ENCODE measurements around the gene BABAM1.
"Not testable (repeated sequence)": the region's sequence is repeated elsewhere in the genome, so short reads cannot be mapped to it uniquely, and the experiment has no call there.

Gene BABAM1

GRCh38 chr19:17266026-17266425 is 1.2 kb upstream of the BABAM1 start:
- no peaks in the 10 kb centered on the region for H3K36me3 ChIP-seq
- no peaks in the 10 kb centered on the region for H3K9me3 ChIP-seq
- H3K4me3 ChIP-seq (ENCODE audit: low read depth in 1 of 2, low read length in 1 of 2), result no peak overlapping the region
- H3K27ac ChIP-seq, result no peak overlapping the region
- H3K4me1 ChIP-seq (ENCODE audit: control insufficient read depth in 1 of 2, insufficient read depth in 1 of 2, low read depth in 1 of 2, low read length in 1 of 2), result peaks cover 17 to 20% of the 10 kb centered on the region in 2 experiments
- H3K27me3 ChIP-seq, result no peaks in the 10 kb centered on the region
- TF ChIP-seq CTCF (IDR thresholded peaks at IDR 0.05), result no peak

- H3K4me1 ChIP-seq (ENCODE audit: control insufficient read depth in 1 of 2, insufficient read depth in 1 of 2, low read depth in 1 of 2, low read length in 1 of 2), result peaks cover 16 to 20% of the 10 kb centered on the region in 2 experiments
- peak overlapping the region; percentile 75 for H3K27ac ChIP-seq
- H3K9me3 ChIP-seq, result no peaks in the 10 kb centered on the region
- no peaks in the 10 kb centered on the region for H3K27me3 ChIP-seq
- H3K36me3 ChIP-seq, result peaks cover 6% of the 10 kb centered on the region
- peak overlapping the region; percentile 68 to 87 for H3K4me3 ChIP-seq (ENCODE audit: low read depth in 1 of 2, low read length in 1 of 2)
- TF ChIP-seq CTCF (IDR thresholded peaks at IDR 0.05), result no peak
These were observed 661 bp upstream of the BABAM1 start for GRCh38 chr19:17266589-17266974.

GRCh38 chr19:17268754-17269153 is 1.5 kb downstream of the BABAM1 start:
- Histone ChIP-seq H3K4me3 (ENCODE audit: low read depth in 1 of 2, low read length in 1 of 2) (no peak overlapping the region), H3K9me3 (no peaks in the 10 kb centered on the region), H3K4me1 (ENCODE audit: control insufficient read depth in 1 of 2, insufficient read depth in 1 of 2, low read depth in 1 of 2, low read length in 1 of 2) (peaks cover 16 to 20% of the 10 kb centered on the region in 2 experiments)

GRCh38 chr19:17274892-17275291 is 7.6 kb downstream of the BABAM1 start:
- not testable (repeated sequence) for H3K27me3 ChIP-seq; H3K27ac ChIP-seq; H3K9me3 ChIP-seq; H3K4me3 ChIP-seq (ENCODE audit: low read depth in 1 of 2, low read length in 1 of 2); H3K4me1 ChIP-seq (ENCODE audit: control insufficient read depth in 1 of 2, insufficient read depth in 1 of 2, low read depth in 1 of 2, low read length in 1 of 2)
- H3K36me3 ChIP-seq, result peaks cover 65% of the 10 kb centered on the region

More at GRCh38 chr19:17268754-17269153, 1.5 kb downstream of the BABAM1 start:
- TF ChIP-seq CTCF (IDR thresholded peaks at IDR 0.05), result no peak
- peaks cover 17% of the 10 kb centered on the region for H3K36me3 ChIP-seq
- no peak overlapping the region for H3K27ac ChIP-seq
- H3K27me3 ChIP-seq, result no peaks in the 10 kb centered on the region

- no peak for TF ChIP-seq CTCF (IDR thresholded peaks at IDR 0.05)
- no peak overlapping the region for H3K27ac ChIP-seq
- H3K9me3 ChIP-seq, result no peaks in the 10 kb centered on the region
- H3K4me1 ChIP-seq (ENCODE audit: control insufficient read depth in 1 of 2, insufficient read depth in 1 of 2, low read depth in 1 of 2, low read length in 1 of 2), result peaks cover 0 to 4% of the 10 kb centered on the region in 2 experiments
- peaks cover 65% of the 10 kb centered on the region for H3K36me3 ChIP-seq
- H3K4me3 ChIP-seq (ENCODE audit: low read depth in 1 of 2, low read length in 1 of 2), result no peak overlapping the region
- no peaks in the 10 kb centered on the region for H3K27me3 ChIP-seq
These were observed 8.4 kb downstream of the BABAM1 start for GRCh38 chr19:17275441-17276175.

- H3K4me3 ChIP-seq (ENCODE audit: low read depth in 1 of 2, low read length in 1 of 2), result no peak overlapping the region
These were observed 12.2 kb downstream of the BABAM1 start for GRCh38 chr19:17279436-17279835.

More at GRCh38 chr19:17279436-17279835, 12.2 kb downstream of the BABAM1 start:
- Histone ChIP-seq H3K4me1 (ENCODE audit: control insufficient read depth in 1 of 2, insufficient read depth in 1 of 2, low read depth in 1 of 2, low read length in 1 of 2) (peaks cover 20 to 23% of the 10 kb centered on the region in 2 experiments), H3K27ac (no peak overlapping the region), H3K9me3 (no peaks in the 10 kb centered on the region), H3K36me3 (peaks cover 42% of the 10 kb centered on the region), H3K27me3 (no peaks in the 10 kb centered on the region)
- TF ChIP-seq CTCF (IDR thresholded peaks at IDR 0.05), result no peak

Measured in neutrophil (primary cell).